GM12892 (cell line): ENCODE results near the gene ZNF234.

Experiments
- POLR2A ChIP-seq: IDR thresholded peaks from 2 replicates; pipeline ENCODE4 v1.6.1; 2011; ENCODE audit warnings: low read depth, low read length, control low read depth
- POLR2AphosphoS5 ChIP-seq: IDR thresholded peaks from 2 replicates; pipeline ENCODE4 v1.6.1; 2011; ENCODE audit warnings: low read depth, low read length, control low read depth

DNA sequence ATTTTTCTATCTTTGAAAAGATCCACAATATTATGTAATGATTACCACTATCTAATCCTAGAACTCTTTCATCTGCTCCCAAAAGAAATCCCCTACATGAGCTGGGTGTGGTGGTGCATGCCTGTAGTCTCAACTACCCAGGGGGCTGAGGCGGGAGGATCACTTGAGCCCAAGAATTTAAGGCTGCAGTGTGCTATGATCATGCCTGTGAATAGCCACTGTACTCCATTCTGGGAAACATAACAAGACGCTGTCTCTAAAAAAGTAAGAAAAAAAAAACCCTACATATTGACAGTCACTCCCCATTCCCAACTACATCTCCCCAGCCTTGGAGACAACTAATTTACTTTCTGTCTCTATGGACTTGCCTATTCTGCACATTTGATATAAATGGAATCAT lies 22.4 kb downstream of the ZNF234 start:
- TF ChIP-seq POLR2AphosphoS5 = no peak
- TF ChIP-seq POLR2A = no peak
